ENCODE data around the gene SERPINB6. TPM values are rescaled to one million over a fixed set of nuclear protein-coding genes. Genes with fewer than 3 reads are reported as not detected.

The SERPINB6 gene
- total RNA-seq, 1 experiment from 2014 or later: 34.8 TPM

- POLR2A ChIA-PET (ENCODE audit: low non-redundant PET): no interaction called here
- CTCF ChIA-PET: interaction anchor here (0.6 kb wide), 1 partner anchor 69 kb away, joined by 8 read pairs; no protein-coding TSS in a partner anchor
- no peak overlapping the region for H3K4me3 ChIP-seq (ENCODE audit: low read depth, low read length, poor library complexity, severe bottlenecking)
- H3K27ac ChIP-seq (ENCODE audit: low read depth, low read length, poor library complexity, severe bottlenecking): no peak overlapping the region
- no peaks in the 10 kb centered on the region for H3K9me3 ChIP-seq (ENCODE audit: low read depth, low read length, poor library complexity, severe bottlenecking)
- intact Hi-C loops (cut with micrococcal nuclease; ENCODE audit: unreplicated experiment): no loop called here
- no peak for DNase-seq (ENCODE audit: low spot score)
- H3K36me3 ChIP-seq (ENCODE audit: insufficient read depth, low read length, poor library complexity, severe bottlenecking): no peaks in the 10 kb centered on the region
- no TSS peak for BruUV-seq (replicated peaks)
- H3K27me3 ChIP-seq (replicated peaks; ENCODE audit: insufficient read depth, low read depth, low read length, poor library complexity): no peaks in the 10 kb centered on the region
- no peaks in the 10 kb centered on the region for H3K4me1 ChIP-seq (ENCODE audit: insufficient read depth, low read length, poor library complexity, severe bottlenecking)
- TF ChIP-seq CTCF (conservative IDR thresholded peaks at IDR 0.05; ENCODE audit: low read depth, low read length): no peak
- TF ChIP-seq EZH2 (IDR thresholded peaks at IDR 0.05; ENCODE audit: borderline replicate concordance, low read depth, low read length, poor library complexity, severe bottlenecking): no peak
Observed at GRCh38 chr6:2977290-2977689, 5.9 kb upstream of the SERPINB6 start.

DNA sequence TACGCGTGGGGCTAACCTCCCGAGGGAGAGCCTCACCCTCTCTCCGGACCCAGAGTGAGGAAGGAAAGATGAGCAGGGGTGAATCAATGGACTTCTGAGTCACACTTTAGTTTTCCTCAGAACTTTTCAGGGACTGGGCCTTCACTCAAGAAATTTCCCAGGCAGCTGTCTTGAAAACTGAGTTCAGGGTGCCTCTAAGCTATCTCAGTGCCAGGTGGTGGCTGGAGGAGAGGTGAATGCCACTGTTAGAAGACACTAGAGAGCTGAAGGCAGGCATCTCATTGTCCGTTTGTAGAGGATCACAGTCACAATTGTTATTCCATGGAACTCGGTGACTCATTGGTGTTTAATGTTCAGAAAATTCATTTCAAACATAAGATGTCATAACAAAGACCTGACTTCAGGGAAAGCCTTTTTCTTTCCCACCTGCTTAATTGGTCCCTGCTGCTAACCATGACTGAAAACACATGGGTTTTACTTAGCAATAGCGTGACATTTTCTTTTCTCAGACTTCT lies 5.3 kb upstream of the SERPINB6 start:
- intact Hi-C loops (cut with micrococcal nuclease; ENCODE audit: unreplicated experiment): no loop called here
- Histone ChIP-seq H3K27me3 (replicated peaks; ENCODE audit: insufficient read depth, low read depth, low read length, poor library complexity) (no peaks in the 10 kb centered on the region), H3K4me3 (ENCODE audit: low read depth, low read length, poor library complexity, severe bottlenecking) (no peak overlapping the region), H3K9me3 (ENCODE audit: low read depth, low read length, poor library complexity, severe bottlenecking) (no peaks in the 10 kb centered on the region), H3K27ac (ENCODE audit: low read depth, low read length, poor library complexity, severe bottlenecking) (no peak overlapping the region), H3K36me3 (ENCODE audit: insufficient read depth, low read length, poor library complexity, severe bottlenecking) (no peaks in the 10 kb centered on the region), H3K4me1 (ENCODE audit: insufficient read depth, low read length, poor library complexity, severe bottlenecking) (no peaks in the 10 kb centered on the region)
- ChIA-PET CTCF (no interaction called here), POLR2A (ENCODE audit: low non-redundant PET) (no interaction called here)
- no peak for TF ChIP-seq CTCF (conservative IDR thresholded peaks at IDR 0.05; ENCODE audit: low read depth, low read length)
- no peak for TF ChIP-seq EZH2 (IDR thresholded peaks at IDR 0.05; ENCODE audit: borderline replicate concordance, low read depth, low read length, poor library complexity, severe bottlenecking)
- no peak for DNase-seq (ENCODE audit: low spot score)
- BruUV-seq (replicated peaks): no TSS peak

- Histone ChIP-seq H3K27me3 (replicated peaks; ENCODE audit: insufficient read depth, low read depth, low read length, poor library complexity) (no peaks in the 10 kb centered on the region), H3K27ac (ENCODE audit: low read depth, low read length, poor library complexity, severe bottlenecking) (no peak overlapping the region), H3K4me1 (ENCODE audit: insufficient read depth, low read length, poor library complexity, severe bottlenecking) (no peaks in the 10 kb centered on the region), H3K9me3 (ENCODE audit: low read depth, low read length, poor library complexity, severe bottlenecking) (no peaks in the 10 kb centered on the region), H3K4me3 (ENCODE audit: low read depth, low read length, poor library complexity, severe bottlenecking) (no peak overlapping the region), H3K36me3 (ENCODE audit: insufficient read depth, low read length, poor library complexity, severe bottlenecking) (no peaks in the 10 kb centered on the region)
- intact Hi-C loops (cut with micrococcal nuclease; ENCODE audit: unreplicated experiment): no loop called here
- POLR2A ChIA-PET (ENCODE audit: low non-redundant PET): no interaction called here
- no peak for DNase-seq (ENCODE audit: low spot score)
- TF ChIP-seq EZH2 (IDR thresholded peaks at IDR 0.05; ENCODE audit: borderline replicate concordance, low read depth, low read length, poor library complexity, severe bottlenecking) (no peak), CTCF (conservative IDR thresholded peaks at IDR 0.05; ENCODE audit: low read depth, low read length) (no peak)
- no TSS peak for BruUV-seq (replicated peaks)
- CTCF ChIA-PET: no interaction called here
Observed at GRCh38 chr6:2976060-2976459, 4.7 kb upstream of the SERPINB6 start.

Measured in A673 (cell line).